ENCODE measurements around the gene XRRA1. TPM values are rescaled to one million over a fixed set of nuclear protein-coding genes. Genes with fewer than 3 reads are reported as not detected.
A peak's percentile ranks its signal among the peaks of the same experiment; 100 is the strongest.

XRRA1 gene
- polyA plus RNA-seq, 3 donors = 1.2 to 3.6 (median 3.5) TPM

DNA sequence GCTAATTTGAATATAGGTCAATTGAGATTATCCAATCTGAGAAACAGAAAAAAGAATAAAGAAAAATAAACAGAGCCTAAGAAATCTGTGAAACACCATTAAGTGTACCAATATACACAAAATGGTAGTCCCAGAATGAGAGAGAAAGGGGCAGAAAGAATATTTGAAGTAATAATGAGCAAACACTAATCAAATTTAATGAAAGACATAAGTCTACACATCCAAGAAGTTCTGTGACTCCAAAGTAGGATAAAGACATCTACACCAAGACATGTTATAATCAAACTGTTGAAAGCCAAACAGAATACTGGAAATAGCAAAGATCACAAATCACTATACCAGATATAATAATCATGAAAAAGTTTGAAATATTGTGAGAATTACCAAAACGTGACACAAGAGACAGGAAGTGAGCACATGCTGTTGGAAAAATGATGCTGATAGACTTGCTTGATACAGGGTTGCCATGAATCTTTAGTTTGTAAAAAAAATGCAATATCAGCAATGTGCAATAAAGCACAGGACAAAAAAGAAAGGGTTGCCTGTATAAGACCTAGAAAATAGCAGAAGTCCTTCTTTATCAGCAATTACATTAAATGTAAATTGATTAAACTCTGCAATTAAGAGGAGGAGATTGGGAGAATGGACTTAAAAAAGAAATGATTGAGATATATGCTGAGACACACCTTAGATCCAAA lies 124.5 kb downstream of the XRRA1 start:
- H3K36me3 Mint-ChIP-seq = peaks cover 82 to 94% of the 10 kb centered on the region in 2 donors
- Histone ChIP-seq H3K4me1 (ENCODE audit: control insufficient read depth in 1 of 2, insufficient read depth in 2 of 2, low read length in 2 of 2) (no peaks in the 10 kb centered on the region), H3K27ac (ENCODE audit: low read depth in 1 of 2, low read length in 2 of 2) (no peak overlapping the region), H3K4me2 (replicated peaks; ENCODE audit: extremely low read depth, low read length, poor library complexity, severe bottlenecking) (no peak overlapping the region), H3K36me3 (replicated peaks in 1 of 2; ENCODE audit: control insufficient read depth in 1 of 2, insufficient read depth in 2 of 2, low read length in 2 of 2) (peaks cover 37 to 85% of the 10 kb centered on the region in 2 donors), H3K9ac (ENCODE audit: insufficient read depth, low read length, poor library complexity, severe bottlenecking) (no peak overlapping the region), H3K4me3 (replicated peaks in 1 of 3; ENCODE audit: low read depth in 2 of 3, low read length in 3 of 3) (no peak overlapping the region), H3K79me2 (ENCODE audit: insufficient read depth, low read length) (no peaks in the 10 kb centered on the region), H2AFZ (ENCODE audit: insufficient read depth, low read depth, low read length, poor library complexity, severe bottlenecking) (no peak overlapping the region), H4K20me1 (ENCODE audit: insufficient read depth, low read length) (peaks cover 30% of the 10 kb centered on the region), H3K27me3 (ENCODE audit: control insufficient read depth in 2 of 2, insufficient read depth in 2 of 2, low read length in 2 of 2) (no peaks in the 10 kb centered on the region), H3K9me3 (replicated peaks in 1 of 2; ENCODE audit: control insufficient read depth in 1 of 2, insufficient read depth in 1 of 2, low read length in 2 of 2) (peaks cover 23 to 42% of the 10 kb centered on the region in 2 donors)
- DNase-seq = no peak
- H3K27ac Mint-ChIP-seq = peak overlapping the region in 1 of 7 donors; percentile 18
- 100% methylated on average over 1 of the region's 1 CpG for WGBS (ENCODE audit: insufficient coverage)
- no peak overlapping the region for H3K4me3 Mint-ChIP-seq
- intact Hi-C loops (cut with micrococcal nuclease) = no loop called here
- TF ChIP-seq, protein P1, sequence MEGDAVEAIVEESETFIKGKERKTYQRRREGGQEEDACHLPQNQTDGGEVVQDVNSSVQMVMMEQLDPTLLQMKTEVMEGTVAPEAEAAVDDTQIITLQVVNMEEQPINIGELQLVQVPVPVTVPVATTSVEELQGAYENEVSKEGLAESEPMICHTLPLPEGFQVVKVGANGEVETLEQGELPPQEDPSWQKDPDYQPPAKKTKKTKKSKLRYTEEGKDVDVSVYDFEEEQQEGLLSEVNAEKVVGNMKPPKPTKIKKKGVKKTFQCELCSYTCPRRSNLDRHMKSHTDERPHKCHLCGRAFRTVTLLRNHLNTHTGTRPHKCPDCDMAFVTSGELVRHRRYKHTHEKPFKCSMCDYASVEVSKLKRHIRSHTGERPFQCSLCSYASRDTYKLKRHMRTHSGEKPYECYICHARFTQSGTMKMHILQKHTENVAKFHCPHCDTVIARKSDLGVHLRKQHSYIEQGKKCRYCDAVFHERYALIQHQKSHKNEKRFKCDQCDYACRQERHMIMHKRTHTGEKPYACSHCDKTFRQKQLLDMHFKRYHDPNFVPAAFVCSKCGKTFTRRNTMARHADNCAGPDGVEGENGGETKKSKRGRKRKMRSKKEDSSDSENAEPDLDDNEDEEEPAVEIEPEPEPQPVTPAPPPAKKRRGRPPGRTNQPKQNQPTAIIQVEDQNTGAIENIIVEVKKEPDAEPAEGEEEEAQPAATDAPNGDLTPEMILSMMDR (IDR thresholded peaks at IDR 0.05) = no peak
- H3K9me3 Mint-ChIP-seq = peaks cover 31 to 60% (median 49%) of the 10 kb centered on the region in 7 donors
- H3K4me1 Mint-ChIP-seq = peaks cover 2% of the 10 kb centered on the region
- H3K27me3 Mint-ChIP-seq (ENCODE audit: low read depth in 3 of 3) = peaks cover 0 to 4% (median 0%) of the 10 kb centered on the region in 3 donors

DNA sequence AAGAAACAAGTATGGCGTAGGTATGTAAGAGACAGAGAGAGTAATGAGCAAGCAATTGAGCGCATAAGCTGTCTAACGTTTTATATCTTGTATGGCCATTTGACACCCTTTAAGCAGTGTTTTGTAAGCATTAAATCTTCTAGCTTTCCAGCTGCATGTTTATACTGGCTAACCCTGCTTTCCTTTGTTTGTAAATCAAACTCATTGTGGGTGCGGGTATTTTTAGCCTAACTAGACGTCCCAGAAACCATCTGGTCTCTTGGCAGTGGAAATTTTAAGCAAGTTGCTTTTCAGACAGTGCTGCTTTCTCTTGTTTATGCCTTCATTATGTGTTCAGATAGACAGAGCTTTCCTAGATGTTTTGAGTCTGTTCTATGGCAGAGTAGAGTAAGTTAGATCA lies 126.7 kb downstream of the XRRA1 start:
- H3K4me2 ChIP-seq (replicated peaks; ENCODE audit: extremely low read depth, low read length, poor library complexity, severe bottlenecking) = no peak overlapping the region
- peaks cover 10% of the 10 kb centered on the region for H3K4me1 Mint-ChIP-seq

More for the DNA sequence above, 126.7 kb downstream of the XRRA1 start:
- TF ChIP-seq, protein P1 (IDR thresholded peaks at IDR 0.05) = no peak
- Histone ChIP-seq H3K4me3 (replicated peaks in 1 of 3; ENCODE audit: low read depth in 2 of 3, low read length in 3 of 3) (no peak overlapping the region), H3K27me3 (ENCODE audit: control insufficient read depth in 2 of 2, insufficient read depth in 2 of 2, low read length in 2 of 2) (no peaks in the 10 kb centered on the region), H3K79me2 (ENCODE audit: insufficient read depth, low read length) (no peaks in the 10 kb centered on the region), H3K4me1 (ENCODE audit: control insufficient read depth in 1 of 2, insufficient read depth in 2 of 2, low read length in 2 of 2) (no peaks in the 10 kb centered on the region), H2AFZ (ENCODE audit: insufficient read depth, low read depth, low read length, poor library complexity, severe bottlenecking) (no peak overlapping the region), H3K9ac (ENCODE audit: insufficient read depth, low read length, poor library complexity, severe bottlenecking) (no peak overlapping the region), H3K36me3 (replicated peaks in 1 of 2; ENCODE audit: control insufficient read depth in 1 of 2, insufficient read depth in 2 of 2, low read length in 2 of 2) (peaks cover 52 to 100% of the 10 kb centered on the region in 2 donors), H3K9me3 (replicated peaks in 1 of 2; ENCODE audit: control insufficient read depth in 1 of 2, insufficient read depth in 1 of 2, low read length in 2 of 2) (peaks cover 20 to 39% of the 10 kb centered on the region in 2 donors), H3K27ac (ENCODE audit: low read depth in 1 of 2, low read length in 2 of 2) (no peak overlapping the region), H4K20me1 (ENCODE audit: insufficient read depth, low read length) (peaks cover 34% of the 10 kb centered on the region)
- 80% methylated on average over 4 of the region's 5 CpGs for WGBS (ENCODE audit: insufficient coverage)
- intact Hi-C loops (cut with micrococcal nuclease) = no loop called here
- H3K9me3 Mint-ChIP-seq = peaks cover 30 to 53% (median 41%) of the 10 kb centered on the region in 7 donors
- H3K27me3 Mint-ChIP-seq (ENCODE audit: low read depth in 3 of 3) = peaks cover 0 to 4% (median 1%) of the 10 kb centered on the region in 3 donors
- no peak for DNase-seq
- H3K36me3 Mint-ChIP-seq = peaks cover 88 to 96% of the 10 kb centered on the region in 2 donors
- peak overlapping the region in 2 of 7 donors; percentile 61 to 63 for H3K27ac Mint-ChIP-seq
- no peak overlapping the region for H3K4me3 Mint-ChIP-seq
